Common myeloid progenitor, CD34-positive (primary cell): ENCODE data around the gene EXOG. TPM values are rescaled to one million over a fixed set of nuclear protein-coding genes. Genes with fewer than 3 reads are reported as not detected.
A peak's percentile ranks its signal among the peaks of the same experiment; 100 is the strongest.

Source experiments
- CTCF ChIA-PET: fragments of 350-600 bp; sonication (Branson Sonifier 250); formaldehyde crosslinking; loops from one replicate; lab custom pipeline; 2021; ENCODE audit warnings: antibody characterized with exemption; lab: Charles Lee
- POLR2A ChIA-PET: fragments of 350-600 bp; sonication (Branson Sonifier 250); formaldehyde crosslinking; loops from one replicate; lab custom pipeline; 2021; ENCODE audit warnings: antibody characterized with exemption; lab: Charles Lee
- DNase-seq, 3 donors: peaks; one replicate each; pipeline versions ENCODE4 v3.0.0 to v3.0.0-alpha.2; 2013
- H3K27ac ChIP-seq, 2 experiments: 1 replicate in 1 of 2; 2 replicates in 1 of 2; pipeline ENCODE4 v1.7.0; 2013; ENCODE audit warnings: inconsistent platforms in 2 of 2, low read length in 2 of 2, mild to moderate bottlenecking in 2 of 2, low read depth in 1 of 2, moderate library complexity in 1 of 2; ENCODE audit not compliant: severe bottlenecking in 2 of 2, insufficient read depth in 1 of 2, poor library complexity in 1 of 2
- H3K27me3 ChIP-seq, 5 experiments: replicated peaks in 2 of 5; 1 replicate in 3 of 5; 2 replicates in 2 of 5; pipeline versions ENCODE4 v1.6.1 to v1.7.0; 2013; ENCODE audit warnings: low read length in 4 of 5, mild to moderate bottlenecking in 2 of 5, moderate library complexity in 2 of 5, inconsistent platforms in 1 of 5; ENCODE audit not compliant: insufficient read depth in 5 of 5, control insufficient read depth in 4 of 5
- H3K36me3 ChIP-seq, 4 experiments: 1 replicate in 2 of 4; 2 replicates in 2 of 4; pipeline versions ENCODE4 v1.6.1 to v1.7.0; 2013; ENCODE audit warnings: low read length in 3 of 4, control low read depth in 1 of 4, mild to moderate bottlenecking in 1 of 4; ENCODE audit not compliant: control insufficient read depth in 4 of 4, insufficient read depth in 4 of 4
- H3K4me1 ChIP-seq, 4 experiments: 1 replicate in 3 of 4; 2 replicates in 1 of 4; pipeline versions ENCODE4 v1.6.1 to v1.7.1; 2013; ENCODE audit warnings: low read length in 3 of 4, mild to moderate bottlenecking in 3 of 4, control low read depth in 1 of 4, inconsistent platforms in 1 of 4, moderate library complexity in 1 of 4; ENCODE audit not compliant: control insufficient read depth in 4 of 4, insufficient read depth in 4 of 4; ENCODE audit errors: control extremely low read depth in 1 of 4
- H3K4me3 ChIP-seq, 7 experiments: 1 replicate in 4 of 7; 2 replicates in 3 of 7; pipeline versions ENCODE4 v1.5.1 to v1.7.0; 2013; ENCODE audit warnings: mild to moderate bottlenecking in 7 of 7, low read length in 6 of 7, moderate library complexity in 6 of 7, inconsistent platforms in 2 of 7, low read depth in 2 of 7, control low read depth in 1 of 7; ENCODE audit not compliant: insufficient read depth in 4 of 7, control insufficient read depth in 1 of 7; ENCODE audit errors: extremely low read depth in 1 of 7
- H3K9me3 ChIP-seq, 5 experiments: 1 replicate in 4 of 5; 2 replicates in 1 of 5; pipeline versions ENCODE4 v1.6.1 to v1.7.1; 2013; ENCODE audit warnings: low read length in 4 of 5, mild to moderate bottlenecking in 2 of 5, inconsistent platforms in 1 of 5, low read depth in 1 of 5, moderate library complexity in 1 of 5; ENCODE audit not compliant: control insufficient read depth in 4 of 5, insufficient read depth in 2 of 5; ENCODE audit errors: control extremely low read depth in 1 of 5
- WGBS: methylation state at CpG from one replicate; pipeline ENCODE4 v1.1.5; 2013; ENCODE audit not compliant: insufficient coverage; 5-methylcytosine and 5-hydroxymethylcytosine counted together
- polyA plus RNA-seq: library from polyadenylated mRNA; unstranded; fragments of 120-200 nt; gene quantifications from one replicate; pipeline ENCODE4 v1.2.1, GENCODE V29; 2013

Gene EXOG, protein sequence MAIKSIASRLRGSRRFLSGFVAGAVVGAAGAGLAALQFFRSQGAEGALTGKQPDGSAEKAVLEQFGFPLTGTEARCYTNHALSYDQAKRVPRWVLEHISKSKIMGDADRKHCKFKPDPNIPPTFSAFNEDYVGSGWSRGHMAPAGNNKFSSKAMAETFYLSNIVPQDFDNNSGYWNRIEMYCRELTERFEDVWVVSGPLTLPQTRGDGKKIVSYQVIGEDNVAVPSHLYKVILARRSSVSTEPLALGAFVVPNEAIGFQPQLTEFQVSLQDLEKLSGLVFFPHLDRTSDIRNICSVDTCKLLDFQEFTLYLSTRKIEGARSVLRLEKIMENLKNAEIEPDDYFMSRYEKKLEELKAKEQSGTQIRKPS
- polyA plus RNA-seq, result 12.7 TPM

DNA sequence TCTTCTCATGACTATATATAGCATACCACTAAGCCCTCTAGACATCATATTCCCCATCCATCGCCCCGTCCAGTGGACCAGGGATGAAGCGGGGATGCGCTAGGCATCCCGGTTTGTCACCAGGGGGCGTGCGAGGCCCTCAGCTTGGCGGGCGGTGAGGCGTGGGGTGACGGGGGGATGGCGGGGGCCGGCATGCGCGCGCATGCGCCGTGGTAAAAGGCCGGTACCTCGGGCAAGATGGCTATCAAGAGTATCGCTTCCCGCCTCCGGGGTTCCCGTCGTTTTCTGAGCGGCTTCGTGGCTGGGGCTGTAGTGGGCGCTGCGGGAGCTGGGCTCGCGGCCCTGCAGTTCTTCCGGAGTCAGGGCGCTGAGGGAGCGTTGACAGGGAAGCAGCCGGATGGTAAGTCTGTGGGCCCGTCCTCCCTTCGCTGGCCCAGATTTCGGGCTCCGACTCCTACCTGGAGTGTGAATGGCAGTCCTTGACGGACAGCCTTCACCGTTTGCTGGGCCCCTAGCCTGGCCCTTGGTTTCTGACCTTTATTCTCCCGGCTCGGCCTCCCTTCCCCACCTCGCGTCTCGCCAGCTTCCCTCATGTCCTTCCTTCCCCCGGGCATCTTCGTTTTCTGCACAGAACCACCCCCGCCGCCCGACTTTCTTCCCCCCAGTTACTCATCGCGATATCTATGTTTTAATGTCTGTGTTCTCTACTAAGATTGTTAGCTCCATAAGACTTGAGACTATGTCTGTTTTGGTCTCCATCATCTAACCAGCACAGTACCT lies at the start of gene EXOG:
Gene EXOG (plus strand): TSS at position 210 of the 780 bp plus-strand sequence. CDS start 28 bp downstream, at position 238.
- H3K4me1 ChIP-seq, result peaks cover 0 to 10% (median 6%) of the 10 kb centered on the region in 4 experiments
- peak within 1 kb of the TSS in 1 of 2 experiments; percentile 72 for H3K27ac ChIP-seq
- no peaks in the 10 kb centered on the region for H3K27me3 ChIP-seq
- H3K36me3 ChIP-seq, result peaks cover 2 to 9% (median 8%) of the 10 kb centered on the region in 4 experiments
- WGBS, result 0% methylated on average over 36 of the region's 53 CpGs
- ChIA-PET POLR2A (interaction anchor here (0.5 kb wide), 1 partner anchor 474 kb away, joined by 4 read pairs; no protein-coding TSS in a partner anchor), CTCF (interaction anchor here (0.6 to 2.1 kb wide), 11 partner anchors 10 to 338 kb away, joined by 3 to 11 read pairs (median 4); no protein-coding TSS in a partner anchor)
- peak within 1 kb of the TSS; percentile 46 to 98 (median 85) for H3K4me3 ChIP-seq
- peak; percentile 93 to 95 (median 93) for DNase-seq
- no peaks in the 10 kb centered on the region for H3K9me3 ChIP-seq

DNA sequence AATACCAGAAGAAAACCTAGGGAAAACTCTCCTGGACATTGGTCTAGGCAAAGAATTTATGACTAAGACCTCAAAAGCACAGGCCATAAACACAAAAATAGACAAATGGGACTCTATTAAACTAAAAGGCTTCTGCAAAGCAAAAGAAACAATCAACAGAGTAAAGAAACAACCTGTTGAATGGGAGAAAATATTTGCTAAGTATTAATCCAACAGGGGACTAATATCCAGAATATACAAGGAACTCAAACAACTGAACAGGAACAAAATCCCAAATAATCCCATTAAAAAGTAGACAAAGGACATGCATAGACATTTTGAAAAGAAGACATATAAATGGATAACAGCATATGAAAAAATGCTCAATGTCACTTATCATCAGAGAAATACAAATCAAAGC lies 49.3 kb upstream of the EXOG start:
- no peak overlapping the region for H3K4me3 ChIP-seq
- CTCF ChIA-PET, result no interaction called here
- peaks cover 0 to 11% (median 2%) of the 10 kb centered on the region in 5 experiments for H3K27me3 ChIP-seq
- H3K4me1 ChIP-seq, result no peaks in the 10 kb centered on the region
- POLR2A ChIA-PET, result no interaction called here
- no peak for DNase-seq
- H3K27ac ChIP-seq, result no peak overlapping the region
- no peaks in the 10 kb centered on the region for H3K36me3 ChIP-seq
- H3K9me3 ChIP-seq, result peaks cover 0 to 9% (median 4%) of the 10 kb centered on the region in 5 experiments

DNA sequence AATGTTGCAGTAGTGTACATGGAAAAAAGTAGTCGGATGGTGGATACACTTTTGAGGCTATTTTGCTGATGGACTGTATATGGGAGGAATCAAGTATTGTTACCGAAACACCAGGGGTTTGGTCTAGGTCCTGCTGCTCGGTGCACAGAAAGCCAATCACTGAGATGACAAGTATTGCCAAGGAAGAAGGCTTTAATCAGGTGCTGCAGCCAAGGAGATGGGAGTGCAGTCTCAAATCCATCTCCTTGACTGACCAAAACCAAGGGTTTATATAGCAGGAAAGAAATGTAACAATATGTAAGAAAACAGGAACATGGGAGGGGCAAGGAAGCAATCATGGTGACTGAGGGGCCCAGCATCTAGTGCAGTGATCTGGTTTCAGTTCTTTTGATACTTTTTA lies 45.3 kb upstream of the EXOG start:
- no peak for DNase-seq
- ChIA-PET POLR2A (no interaction called here), CTCF (interaction anchor here (1.1 kb wide), 1 partner anchor 104 kb away, joined by 4 read pairs; the partner anchor contains the start of gene XYLB)
- 100% methylated on average over 3 of the region's 3 CpGs for WGBS
- H3K36me3 ChIP-seq, result no peaks in the 10 kb centered on the region
- no peak overlapping the region for H3K27ac ChIP-seq
- H3K4me1 ChIP-seq, result peaks cover 6 to 25% (median 20%) of the 10 kb centered on the region in 4 experiments
- peaks cover 0 to 7% (median 4%) of the 10 kb centered on the region in 5 experiments for H3K9me3 ChIP-seq
- H3K27me3 ChIP-seq, result peaks cover 0 to 22% (median 6%) of the 10 kb centered on the region in 5 experiments
- H3K4me3 ChIP-seq, result no peak overlapping the region

DNA sequence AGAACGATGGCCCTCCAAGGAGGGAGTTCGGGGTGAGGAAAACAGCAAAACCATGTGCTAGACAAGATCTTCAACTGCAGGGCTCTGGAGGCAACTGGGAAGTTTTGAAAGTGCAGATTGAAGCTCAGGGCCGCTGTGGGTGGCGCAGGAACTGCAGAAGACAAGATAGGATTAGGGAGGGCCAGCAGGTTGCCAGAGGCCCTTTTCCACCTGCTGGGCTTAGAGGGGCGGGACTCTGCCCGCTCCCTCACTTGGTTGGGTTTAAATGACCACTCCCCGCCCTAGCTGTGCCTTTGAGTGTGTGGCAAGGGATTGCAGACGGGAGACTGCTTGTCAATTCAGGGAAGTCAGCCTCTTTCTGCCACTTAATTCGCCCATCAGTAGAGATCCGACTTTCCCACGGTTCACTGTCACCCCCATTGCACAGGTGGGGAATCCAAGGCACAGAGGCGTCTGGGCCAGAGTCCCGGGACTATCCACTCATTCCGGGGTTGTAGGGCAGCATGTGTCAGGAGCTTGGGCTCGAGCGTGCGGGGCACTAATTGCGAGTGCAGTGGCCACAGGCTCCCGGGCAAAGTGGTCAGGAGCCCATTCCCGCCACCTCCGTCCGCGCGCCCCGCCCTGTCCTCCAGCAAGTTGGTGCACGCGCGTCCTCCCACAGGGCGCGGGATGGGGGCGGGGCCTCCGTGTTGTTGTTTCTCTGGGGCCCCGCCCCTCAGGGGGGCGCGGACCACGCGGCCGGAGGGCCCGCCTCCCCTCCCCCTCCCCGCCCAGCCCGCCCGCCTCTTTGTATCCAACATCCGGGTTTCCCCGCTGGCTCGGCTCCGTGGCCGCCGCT lies 42.8 kb upstream of the EXOG start, which contains the start of gene ACVR2B:
Gene ACVR2B (plus strand): TSS at position 816 of the 838 bp plus-strand sequence. CDS start 433 bp downstream, outside the sequence.
- 13% methylated on average over 26 of the region's 48 CpGs for WGBS
- H3K27me3 ChIP-seq, result peaks cover 0 to 28% (median 6%) of the 10 kb centered on the region in 5 experiments
- ChIA-PET POLR2A (no interaction called here), CTCF (no interaction called here)
- peak within 1 kb of the TSS in 1 of 2 experiments; percentile 49 for H3K27ac ChIP-seq
- peak; percentile 61 to 70 (median 69) for DNase-seq
- H3K36me3 ChIP-seq, result no peaks in the 10 kb centered on the region
- peaks cover 0 to 6% (median 2%) of the 10 kb centered on the region in 5 experiments for H3K9me3 ChIP-seq
- H3K4me1 ChIP-seq, result peaks cover 6 to 28% (median 22%) of the 10 kb centered on the region in 4 experiments
- H3K4me3 ChIP-seq, result peak within 1 kb of the TSS; percentile 40 to 93 (median 77)

DNA sequence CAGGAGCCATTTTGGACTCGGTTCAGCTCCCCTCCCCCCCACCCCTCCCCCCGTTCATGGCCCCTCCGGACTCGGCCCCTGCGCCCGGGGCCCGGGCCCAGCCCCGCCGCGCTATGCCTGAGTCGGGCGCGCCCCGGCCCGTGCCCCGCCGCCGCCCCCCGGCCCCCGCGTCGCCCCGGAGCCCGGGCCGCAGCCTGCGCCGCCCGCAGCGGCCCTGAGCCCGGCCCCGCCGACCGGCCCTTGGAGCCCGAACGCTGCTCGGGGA lies 42.3 kb upstream of the EXOG start:
- H3K27ac ChIP-seq, result peak overlapping the region in 1 of 2 experiments; percentile 49
- ChIA-PET POLR2A (no interaction called here), CTCF (no interaction called here)
- DNase-seq, result no peak
- H3K4me1 ChIP-seq, result peaks cover 6 to 28% (median 22%) of the 10 kb centered on the region in 4 experiments
- peaks cover 0 to 6% (median 2%) of the 10 kb centered on the region in 5 experiments for H3K9me3 ChIP-seq
- H3K27me3 ChIP-seq, result peaks cover 0 to 28% (median 6%) of the 10 kb centered on the region in 5 experiments
- H3K4me3 ChIP-seq, result peak overlapping the region; percentile 40 to 93 (median 77)
- H3K36me3 ChIP-seq, result no peaks in the 10 kb centered on the region
- WGBS, result 0% methylated on average over 3 of the region's 36 CpGs

DNA sequence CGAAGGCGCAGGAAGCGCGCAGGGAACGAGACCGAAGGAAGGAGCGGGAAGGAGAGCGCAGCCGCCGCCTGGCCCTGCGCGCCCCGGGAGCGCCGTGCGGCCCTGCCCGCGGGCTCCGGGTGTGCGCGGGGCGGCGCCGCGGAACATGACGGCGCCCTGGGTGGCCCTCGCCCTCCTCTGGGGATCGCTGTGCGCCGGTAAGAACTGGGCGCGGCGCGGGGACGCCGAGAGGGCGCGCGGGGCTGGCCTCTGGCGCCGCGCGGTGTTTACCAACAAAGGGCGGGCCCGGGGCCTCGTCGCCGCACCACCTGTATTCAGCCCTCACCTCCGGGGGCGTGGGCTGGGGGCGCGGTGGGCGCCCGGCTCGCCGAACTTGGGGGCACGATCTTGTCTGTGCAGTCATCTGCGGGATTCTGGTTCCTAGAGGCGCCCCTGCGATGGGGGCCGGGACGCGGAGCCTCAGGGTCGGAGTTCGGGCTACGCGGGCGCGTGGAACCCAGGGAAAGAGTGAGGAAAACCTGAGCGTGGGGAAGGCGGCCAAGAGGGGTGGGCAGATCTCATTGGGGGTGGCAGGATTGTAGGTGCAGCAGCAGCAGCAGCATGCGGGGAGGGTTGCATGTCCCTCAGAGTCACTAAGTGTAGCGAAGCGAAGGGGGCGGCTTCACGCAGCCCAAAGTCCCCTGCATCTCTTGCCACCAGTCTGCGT lies 41.8 kb upstream of the EXOG start:
- Histone ChIP-seq H3K4me3 (peak overlapping the region; percentile 40 to 93 (median 77)), H3K27me3 (peaks cover 0 to 28% (median 6%) of the 10 kb centered on the region in 5 experiments), H3K36me3 (no peaks in the 10 kb centered on the region), H3K9me3 (peaks cover 0 to 6% (median 2%) of the 10 kb centered on the region in 5 experiments), H3K27ac (peak overlapping the region in 1 of 2 experiments; percentile 49), H3K4me1 (peaks cover 6 to 28% (median 22%) of the 10 kb centered on the region in 4 experiments)
- peak in 2 of 3 donors; percentile 53 to 69 for DNase-seq
- ChIA-PET POLR2A (no interaction called here), CTCF (interaction anchor here (0.9 to 2.5 kb wide), 3 partner anchors 26 to 111 kb away, joined by 4 to 8 read pairs (median 7); partner anchors contain the start of gene XYLB)
- WGBS, result 0% methylated on average over 45 of the region's 78 CpGs
